GM21576 (cell line): Measurements from ENCODE around the gene CNGB1.

Source experiments
- ATAC-seq: cut with Tn5 transposase; IDR thresholded peaks from one replicate; pipeline ENCODE4 v1.9.1; 2021; ENCODE audit warnings: mild to moderate bottlenecking, moderate library complexity; ENCODE audit not compliant: unreplicated experiment

Gene CNGB1

GRCh38 chr16:57977418-57978069 lies 6.6 kb upstream of the CNGB1 start:
- ATAC-seq: no peak

- no peak for ATAC-seq
Observed at GRCh38 chr16:57976331-57976796, 5.4 kb upstream of the CNGB1 start.

GRCh38 chr16:57972306-57972705 lies 1.4 kb upstream of the CNGB1 start:
- ATAC-seq: no peak

- no peak for ATAC-seq
Observed at GRCh38 chr16:57971848-57972247, 920 bp upstream of the CNGB1 start.

GRCh38 chr16:57970319-57970718 lies 609 bp downstream of the CNGB1 start:
- no peak for ATAC-seq

GRCh38 chr16:57969451-57970123 lies 1.3 kb downstream of the CNGB1 start:
- no peak for ATAC-seq

- no peak for ATAC-seq
Observed at GRCh38 chr16:57967916-57968315, 3.0 kb downstream of the CNGB1 start.

GRCh38 chr16:57966986-57967385 lies 3.9 kb downstream of the CNGB1 start:
- no peak for ATAC-seq

GRCh38 chr16:57966204-57966771 lies 4.6 kb downstream of the CNGB1 start:
- no peak for ATAC-seq

- no peak for ATAC-seq
Observed at GRCh38 chr16:57964157-57964700, 6.7 kb downstream of the CNGB1 start.

GRCh38 chr16:57962756-57963155 lies 8.2 kb downstream of the CNGB1 start:
- ATAC-seq: no peak

GRCh38 chr16:57962046-57962445 lies 8.9 kb downstream of the CNGB1 start:
- no peak for ATAC-seq

- ATAC-seq: no peak
Observed at GRCh38 chr16:57961538-57961937, 9.4 kb downstream of the CNGB1 start.

GRCh38 chr16:57960826-57961472 lies 10.0 kb downstream of the CNGB1 start:
- ATAC-seq: no peak

GRCh38 chr16:57960310-57960709 lies 10.6 kb downstream of the CNGB1 start:
- ATAC-seq: no peak

GRCh38 chr16:57959804-57960203 lies 11.1 kb downstream of the CNGB1 start:
- ATAC-seq: no peak

GRCh38 chr16:57959121-57959520 lies 11.8 kb downstream of the CNGB1 start:
- ATAC-seq: no peak

- ATAC-seq: no peak
Observed at GRCh38 chr16:57958544-57958943, 12.4 kb downstream of the CNGB1 start.

- no peak for ATAC-seq
Observed at GRCh38 chr16:57957673-57958392, 13.1 kb downstream of the CNGB1 start.

GRCh38 chr16:57956924-57957672 lies 13.8 kb downstream of the CNGB1 start:
- ATAC-seq: no peak
